HG03108 (cell line): ENCODE data around the gene BCL2L11.
A peak's percentile ranks its signal among the peaks of the same experiment; 100 is the strongest.

Source experiments
- ATAC-seq: cut with Tn5 transposase; IDR thresholded peaks from one replicate; pipeline ENCODE4 v1.9.1; 2021; ENCODE audit warnings: moderate library complexity; ENCODE audit not compliant: unreplicated experiment

BCL2L11 gene

GRCh38 chr2:111167076-111167862 lies 46.6 kb downstream of the BCL2L11 start:
- peak; percentile 40 for ATAC-seq

GRCh38 chr2:111167863-111168162 lies 47.1 kb downstream of the BCL2L11 start:
- ATAC-seq = no peak

GRCh38 chr2:111168528-111169239 lies 48.0 kb downstream of the BCL2L11 start:
- no peak for ATAC-seq

- no peak for ATAC-seq
Observed at GRCh38 chr2:111169268-111169667, 48.6 kb downstream of the BCL2L11 start.

GRCh38 chr2:111169924-111170323 lies 49.2 kb downstream of the BCL2L11 start:
- no peak for ATAC-seq

- no peak for ATAC-seq
Observed at GRCh38 chr2:111171337-111171930, 50.7 kb downstream of the BCL2L11 start.

GRCh38 chr2:111172666-111173065 lies 52.0 kb downstream of the BCL2L11 start:
- no peak for ATAC-seq

GRCh38 chr2:111173338-111173737 lies 52.6 kb downstream of the BCL2L11 start:
- ATAC-seq = no peak

GRCh38 chr2:111173856-111174255 lies 53.1 kb downstream of the BCL2L11 start:
- ATAC-seq = no peak

GRCh38 chr2:111175615-111176014 lies 54.9 kb downstream of the BCL2L11 start:
- ATAC-seq = no peak

- ATAC-seq = no peak
Observed at GRCh38 chr2:111176388-111176787, 55.7 kb downstream of the BCL2L11 start.

GRCh38 chr2:111176867-111177266 lies 56.2 kb downstream of the BCL2L11 start:
- no peak for ATAC-seq

GRCh38 chr2:111178296-111178695 lies 57.6 kb downstream of the BCL2L11 start:
- no peak for ATAC-seq

GRCh38 chr2:111178730-111179405 lies 58.2 kb downstream of the BCL2L11 start:
- ATAC-seq = no peak

- no peak for ATAC-seq
Observed at GRCh38 chr2:111182121-111182520, 61.4 kb downstream of the BCL2L11 start.

- ATAC-seq = no peak
Observed at GRCh38 chr2:111182740-111183139, 62.0 kb downstream of the BCL2L11 start.

- no peak for ATAC-seq
Observed at GRCh38 chr2:111184725-111185310, 64.1 kb downstream of the BCL2L11 start.

GRCh38 chr2:111185361-111186022 lies 64.8 kb downstream of the BCL2L11 start:
- no peak for ATAC-seq

- no peak for ATAC-seq
Observed at GRCh38 chr2:111186121-111186715, 65.5 kb downstream of the BCL2L11 start.

- ATAC-seq = no peak
Observed at GRCh38 chr2:111186933-111187332, 66.2 kb downstream of the BCL2L11 start.
